Psoas muscle (tissue), 8 donors: ENCODE data around the gene SELENOI. TPM values are rescaled to one million over a fixed set of nuclear protein-coding genes. Genes with fewer than 3 reads are reported as not detected.

Experiments
- ATAC-seq, 4 donors: fragments of 200-7000 bp; cut with Tn5 transposase; one replicate each; pipeline ENCODE4 v1.9.1; 2020; ENCODE audit warnings: moderate library complexity in 3 of 4, mild to moderate bottlenecking in 2 of 4
- DNase-seq, 2 donors: peaks; one replicate each; pipeline ENCODE4 v3.0.0-alpha.2; 2020
- H3K27ac ChIP-seq: fragments of 200-600 bp; one replicate; pipeline ENCODE4 v1.8.0; 2022
- H3K27me3 ChIP-seq, 3 donors: fragments of 200-600 bp in 1 of 3; one replicate each; pipeline versions ENCODE4 v1.6.1 to v1.8.0; 2013 to 2022; ENCODE audit warnings: low read length in 2 of 3, mild to moderate bottlenecking in 2 of 3, moderate library complexity in 1 of 3; ENCODE audit not compliant: insufficient read depth in 3 of 3
- H3K36me3 ChIP-seq, 2 donors: fragments of 200-600 bp in 1 of 2; one replicate each; pipeline versions ENCODE4 v1.6.1 to v1.8.0; 2013 to 2022; ENCODE audit warnings: low read depth in 1 of 2, mild to moderate bottlenecking in 1 of 2, moderate library complexity in 1 of 2; ENCODE audit not compliant: insufficient read depth in 1 of 2
- H3K4me1 ChIP-seq: fragments of 200-600 bp; one replicate; pipeline ENCODE4 v1.8.0; 2022
- H3K4me3 ChIP-seq: fragments of 200-600 bp; one replicate; pipeline ENCODE4 v1.8.0; 2022; ENCODE audit warnings: mild to moderate bottlenecking
- H3K9me3 ChIP-seq: fragments of 200-600 bp; one replicate; pipeline ENCODE4 v1.8.0; 2022
- WGBS, 3 donors: extraction: QIAGEN DNeasy Blood & Tissue Kit; methylation state at CpG; one replicate each; pipeline versions ENCODE4 v1.1.6 to v1.1.7; 2013; 5-methylcytosine and 5-hydroxymethylcytosine counted together
- intact Hi-C, 2 donors: fragments of 100-400 bp; cut with DNase I; formaldehyde crosslinking; loops; one replicate each; pipeline versions ENCODE4 v1.11.0 to v1.14.2; 2022
- polyA plus RNA-seq, 3 donors: library from polyadenylated mRNA; stranded (reverse); fragments of 200-250 nt; gene quantifications; one replicate each; pipeline ENCODE4 v1.2.3, GENCODE V29; 2013
- total RNA-seq, 4 donors: library from RNA; stranded (reverse); fragmentation: NEBNext Ultra II Directional in 2 of 4; extraction: Animal tissue kit (Norgen Biotek cat#: 25700) in 2 of 4; gene quantifications; one replicate each; pipeline versions ENCODE4 v1.2.1 to v1.2.4, GENCODE V29; 2021 to 2023
- TF ChIP-seq, protein P1 (sequence below): fragments of 200-600 bp; IDR thresholded peaks from one replicate; pipeline ENCODE4 v1.8.0; 2022; ENCODE audit warnings: antibody characterized with exemption
- donor health status: healthy with polysubstance abuse.
- donor health status: DM: no; HTN: no; CAD: no; lungs with moderate emphysema.
- donor health status: Bipolar disorder and iron deficiency.
- donor health status: healthy.
- donor health status: DM: yes; HTN: yes; CAD: no.
- donor health status: DM: no; HTN: no; CAD: no.
- donor health status: DM: no; HTN: no; CAD: no.
- donor health status: DM: yes; HTN: yes; CAD: no.

SELENOI gene
- total and polyA plus RNA-seq, 7 donors, result 3.7 to 40.5 (median 15.7) TPM

DNA sequence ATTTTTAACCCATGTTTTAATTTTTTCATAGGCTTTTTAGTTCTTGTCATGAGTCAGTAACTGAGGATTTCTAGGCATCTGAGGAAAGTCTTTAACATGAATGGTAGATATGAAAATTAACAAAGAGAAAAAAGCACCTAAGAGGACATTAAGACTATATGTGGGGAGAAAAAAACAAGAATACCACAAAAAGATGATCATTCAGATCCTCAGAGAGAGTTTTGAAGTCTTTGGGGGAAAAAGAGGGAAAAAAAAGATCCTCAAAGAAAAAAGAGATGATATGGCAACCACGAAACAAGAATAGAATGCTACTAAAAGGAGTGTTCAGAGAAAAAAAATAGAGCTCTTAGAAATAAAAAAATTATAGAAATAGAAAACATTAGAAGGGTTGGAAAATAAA, 63.8 kb downstream of the SELENOI start:
- Histone ChIP-seq H3K4me1 (no peaks in the 10 kb centered on the region), H3K27me3 (peaks cover 0 to 3% (median 0%) of the 10 kb centered on the region in 3 donors), H3K27ac (no peak overlapping the region), H3K36me3 (no peaks in the 10 kb centered on the region), H3K4me3 (no peak overlapping the region), H3K9me3 (no peaks in the 10 kb centered on the region)
- WGBS, 3 donors, result 41 to 90% (median 83%) methylated on average over 1 of the region's 1 CpG
- ATAC-seq (no peak), DNase-seq (no peak)
- intact Hi-C loops, result no loop called here
- TF ChIP-seq, protein P1, sequence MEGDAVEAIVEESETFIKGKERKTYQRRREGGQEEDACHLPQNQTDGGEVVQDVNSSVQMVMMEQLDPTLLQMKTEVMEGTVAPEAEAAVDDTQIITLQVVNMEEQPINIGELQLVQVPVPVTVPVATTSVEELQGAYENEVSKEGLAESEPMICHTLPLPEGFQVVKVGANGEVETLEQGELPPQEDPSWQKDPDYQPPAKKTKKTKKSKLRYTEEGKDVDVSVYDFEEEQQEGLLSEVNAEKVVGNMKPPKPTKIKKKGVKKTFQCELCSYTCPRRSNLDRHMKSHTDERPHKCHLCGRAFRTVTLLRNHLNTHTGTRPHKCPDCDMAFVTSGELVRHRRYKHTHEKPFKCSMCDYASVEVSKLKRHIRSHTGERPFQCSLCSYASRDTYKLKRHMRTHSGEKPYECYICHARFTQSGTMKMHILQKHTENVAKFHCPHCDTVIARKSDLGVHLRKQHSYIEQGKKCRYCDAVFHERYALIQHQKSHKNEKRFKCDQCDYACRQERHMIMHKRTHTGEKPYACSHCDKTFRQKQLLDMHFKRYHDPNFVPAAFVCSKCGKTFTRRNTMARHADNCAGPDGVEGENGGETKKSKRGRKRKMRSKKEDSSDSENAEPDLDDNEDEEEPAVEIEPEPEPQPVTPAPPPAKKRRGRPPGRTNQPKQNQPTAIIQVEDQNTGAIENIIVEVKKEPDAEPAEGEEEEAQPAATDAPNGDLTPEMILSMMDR, result no peak

DNA sequence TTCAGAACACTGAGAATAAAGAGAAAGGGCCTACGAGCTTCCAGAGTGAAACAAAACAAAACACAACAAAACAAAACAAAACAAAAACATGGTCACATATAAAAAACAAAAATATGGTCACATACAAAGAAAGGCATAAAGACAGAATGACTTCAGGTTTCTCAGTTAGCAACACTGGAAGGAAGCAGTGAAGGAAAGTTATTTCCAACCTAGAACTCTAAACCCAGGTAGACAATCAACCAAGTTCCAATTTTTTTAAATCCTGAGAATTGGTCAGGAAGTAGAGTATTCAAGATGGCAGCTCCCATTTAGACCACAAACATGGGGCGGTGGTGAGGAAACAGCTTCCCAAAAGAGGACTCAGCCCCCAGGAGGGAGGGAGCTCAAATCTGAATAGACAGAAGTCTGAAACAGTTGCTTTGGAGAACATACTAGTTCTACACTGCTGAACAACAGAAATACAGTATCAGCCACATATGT, 64.9 kb downstream of the SELENOI start:
- Histone ChIP-seq H3K4me3 (no peak overlapping the region), H3K4me1 (no peaks in the 10 kb centered on the region), H3K27me3 (peaks cover 0 to 3% (median 0%) of the 10 kb centered on the region in 3 donors), H3K9me3 (no peaks in the 10 kb centered on the region), H3K36me3 (no peaks in the 10 kb centered on the region), H3K27ac (no peak overlapping the region)
- WGBS, 3 donors, result 88 to 94% (median 91%) methylated on average over 2 of the region's 2 CpGs
- intact Hi-C loops, result no loop called here
- TF ChIP-seq, protein P1, result no peak
- no peak for ATAC-seq
- no peak for DNase-seq

DNA sequence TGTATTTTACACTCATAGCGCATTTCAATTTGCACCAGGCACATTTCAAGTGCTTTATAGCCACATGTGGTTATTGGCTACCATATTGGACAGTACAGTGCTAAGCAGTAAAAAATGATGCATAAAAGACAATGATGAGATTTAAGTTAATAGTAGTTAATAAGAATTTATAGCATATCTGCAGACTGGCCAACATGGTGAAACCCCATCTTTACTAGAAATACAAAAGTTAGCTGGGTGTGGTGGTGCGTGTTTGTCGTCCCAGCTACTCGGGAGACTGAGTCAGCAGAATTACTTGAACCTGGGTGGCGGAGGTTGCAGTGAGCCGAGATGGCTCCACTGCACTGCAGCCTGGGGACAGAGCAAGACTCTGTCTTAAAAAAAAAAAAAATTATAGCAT, 65.5 kb downstream of the SELENOI start:
- H3K27me3 ChIP-seq, result peaks cover 0 to 3% (median 0%) of the 10 kb centered on the region in 3 donors
- H3K4me1 ChIP-seq, result no peaks in the 10 kb centered on the region
- TF ChIP-seq, protein P1, result no peak
- DNase-seq (no peak), ATAC-seq (no peak)
- intact Hi-C loops, result no loop called here
- H3K36me3 ChIP-seq, result no peaks in the 10 kb centered on the region
- no peaks in the 10 kb centered on the region for H3K9me3 ChIP-seq
- no peak overlapping the region for H3K4me3 ChIP-seq
- no peak overlapping the region for H3K27ac ChIP-seq
- WGBS, 3 donors, result 92 to 98% (median 93%) methylated on average over 6 of the region's 6 CpGs

DNA sequence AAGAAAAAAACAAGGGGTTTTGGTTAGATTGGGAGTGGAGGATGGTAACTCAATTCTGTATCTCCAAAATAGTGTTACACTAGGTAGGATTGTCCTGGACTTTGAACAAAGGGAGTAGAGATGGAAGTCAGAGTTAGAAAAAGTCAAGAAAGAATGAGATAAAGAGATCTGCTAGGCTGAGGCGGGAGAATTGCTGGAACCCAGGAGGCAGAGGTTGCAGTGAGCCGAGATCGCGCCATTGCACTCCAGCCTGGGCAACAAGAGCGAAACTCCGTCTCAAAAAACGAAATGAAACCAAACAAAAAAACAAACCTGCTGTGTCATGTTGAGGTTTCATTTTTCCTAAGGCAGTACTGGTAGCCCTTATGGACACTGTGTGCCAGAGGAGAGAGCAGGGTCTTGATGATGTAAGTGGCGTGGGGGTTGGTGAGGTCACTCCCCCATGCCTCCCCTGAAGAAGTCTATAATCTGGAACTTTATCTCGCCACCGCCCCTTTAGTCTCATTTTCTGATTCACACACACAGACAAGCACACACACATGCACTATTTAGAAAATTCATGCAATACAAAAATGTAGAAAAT, 66.2 kb downstream of the SELENOI start:
- WGBS, 3 donors, result 77 to 85% (median 81%) methylated on average over 10 of the region's 10 CpGs
- H3K36me3 ChIP-seq, result no peaks in the 10 kb centered on the region
- H3K9me3 ChIP-seq, result no peaks in the 10 kb centered on the region
- no peak for ATAC-seq
- no peak for DNase-seq
- H3K27me3 ChIP-seq, result peaks cover 0 to 3% (median 0%) of the 10 kb centered on the region in 3 donors
- no peak overlapping the region for H3K4me3 ChIP-seq
- no peak overlapping the region for H3K27ac ChIP-seq
- TF ChIP-seq, protein P1, result no peak
- H3K4me1 ChIP-seq, result no peaks in the 10 kb centered on the region
- intact Hi-C loops, result no loop called here

DNA sequence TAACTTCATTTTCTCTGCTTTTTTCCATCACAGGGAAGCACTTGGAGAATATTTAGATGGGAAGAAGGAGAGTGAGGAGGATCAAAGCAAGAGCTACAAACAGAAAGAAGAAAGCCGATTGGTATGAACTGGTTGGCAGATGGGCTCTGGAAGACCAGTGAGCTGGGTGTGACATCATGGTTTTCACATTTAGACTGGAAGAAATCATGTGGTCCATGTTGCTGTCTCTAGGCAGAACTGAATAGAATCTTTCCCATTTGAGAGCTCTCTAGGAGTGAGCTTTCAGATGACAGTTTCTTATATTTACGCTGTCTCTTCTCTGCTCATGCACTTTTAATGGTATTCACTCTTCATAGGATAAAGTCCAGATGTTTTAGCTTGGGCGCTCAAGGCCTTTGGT, 68.4 kb downstream of the SELENOI start:
- Histone ChIP-seq H3K27ac (no peak overlapping the region), H3K9me3 (no peaks in the 10 kb centered on the region), H3K27me3 (peaks cover 0 to under 1% (median 0%) of the 10 kb centered on the region in 3 donors), H3K4me1 (no peaks in the 10 kb centered on the region), H3K4me3 (no peak overlapping the region), H3K36me3 (no peaks in the 10 kb centered on the region)
- 77 to 92% (median 84%) methylated on average over 3 of the region's 3 CpGs for WGBS, 3 donors
- DNase-seq, result no peak
- ATAC-seq, result no peak
- TF ChIP-seq, protein P1, result no peak
- intact Hi-C loops, result no loop called here
